Renal cortical epithelial cell (primary cell): Measurements from ENCODE around the gene KHDRBS2. TPM values are rescaled to one million over a fixed set of nuclear protein-coding genes. Genes with fewer than 3 reads are reported as not detected.

Source experiments
- DNase-seq: peaks from one replicate; pipeline ENCODE4 v3.0.0-alpha.2; 2011; ENCODE audit warnings: low read depth
- total RNA-seq: library from RNA; depleted of rRNA; stranded (reverse); fragments of >200 nt; gene quantifications from 2 replicates; pipeline ENCODE4 v1.2.3, GENCODE V29; 2014

Gene KHDRBS2
- total RNA-seq, 1 donor from 2014 or later = not detected

GRCh38 chr6:62035952-62036351 is 250.1 kb downstream of the KHDRBS2 start:
- DNase-seq = no peak

GRCh38 chr6:62013719-62014118 is 272.3 kb downstream of the KHDRBS2 start:
- no peak for DNase-seq

- DNase-seq = no peak
Measured at GRCh38 chr6:62009445-62009844, 276.6 kb downstream of the KHDRBS2 start.

GRCh38 chr6:61989616-61990015 is 296.4 kb downstream of the KHDRBS2 start:
- DNase-seq = no peak

- no peak for DNase-seq
Measured at GRCh38 chr6:61980622-61981021, 305.4 kb downstream of the KHDRBS2 start.

GRCh38 chr6:61977947-61978346 is 308.1 kb downstream of the KHDRBS2 start:
- no peak for DNase-seq

GRCh38 chr6:61977099-61977498 is 308.9 kb downstream of the KHDRBS2 start:
- DNase-seq = no peak

GRCh38 chr6:61959196-61959595 is 326.8 kb downstream of the KHDRBS2 start:
- DNase-seq = no peak

- no peak for DNase-seq
Measured at GRCh38 chr6:61953851-61954250, 332.2 kb downstream of the KHDRBS2 start.

- no peak for DNase-seq
Measured at GRCh38 chr6:61951586-61951985, 334.4 kb downstream of the KHDRBS2 start.

- DNase-seq = no peak
Measured at GRCh38 chr6:61950811-61951210, 335.2 kb downstream of the KHDRBS2 start.

- DNase-seq = no peak
Measured at GRCh38 chr6:61949971-61950370, 336.1 kb downstream of the KHDRBS2 start.

- no peak for DNase-seq
Measured at GRCh38 chr6:61949161-61949560, 336.9 kb downstream of the KHDRBS2 start.

GRCh38 chr6:61947311-61947947 is 338.6 kb downstream of the KHDRBS2 start:
- DNase-seq = no peak

- no peak for DNase-seq
Measured at GRCh38 chr6:61940919-61941318, 345.1 kb downstream of the KHDRBS2 start.

- DNase-seq = peak; percentile 4
Measured at GRCh38 chr6:61935242-61935846, 350.7 kb downstream of the KHDRBS2 start.

GRCh38 chr6:61909486-61909885 is 376.5 kb downstream of the KHDRBS2 start:
- DNase-seq = no peak

- DNase-seq = no peak
Measured at GRCh38 chr6:61901748-61902147, 384.3 kb downstream of the KHDRBS2 start.

- DNase-seq = no peak
Measured at GRCh38 chr6:61894536-61894935, 391.5 kb downstream of the KHDRBS2 start.

- DNase-seq = peak; percentile 23
Measured at GRCh38 chr6:61887423-61887822, 398.6 kb downstream of the KHDRBS2 start.

GRCh38 chr6:61886608-61887259 is 399.3 kb downstream of the KHDRBS2 start:
- peak; percentile 5 for DNase-seq

GRCh38 chr6:61869632-61870400 is 416.2 kb downstream of the KHDRBS2 start:
- no peak for DNase-seq
